HUES48 (cell line): Measurements from ENCODE around the gene C14orf132.

Source experiments
- H3K27ac ChIP-seq: one replicate; pipeline ENCODE4 v1.7.0; 2013; ENCODE audit warnings: low read depth, low read length, inconsistent platforms
- H3K27me3 ChIP-seq: 2 replicates; pipeline ENCODE4 v1.6.1; 2013; ENCODE audit warnings: mild to moderate bottlenecking, low read length; ENCODE audit not compliant: control insufficient read depth, insufficient read depth
- H3K36me3 ChIP-seq: 2 replicates; pipeline ENCODE4 v1.6.1; 2013; ENCODE audit warnings: low read length; ENCODE audit not compliant: control insufficient read depth, insufficient read depth
- H3K4me1 ChIP-seq: 2 replicates; pipeline ENCODE4 v1.6.1; 2013; ENCODE audit warnings: mild to moderate bottlenecking, low read length; ENCODE audit not compliant: control insufficient read depth, insufficient read depth
- H3K4me3 ChIP-seq: 2 replicates; pipeline ENCODE4 v1.5.1; 2013; ENCODE audit warnings: mild to moderate bottlenecking, low read depth, low read length
- H3K9ac ChIP-seq: 2 replicates; pipeline ENCODE4 v1.6.1; 2013; ENCODE audit warnings: mild to moderate bottlenecking, low read depth, low read length, moderate library complexity
- H3K9me3 ChIP-seq: 2 replicates; pipeline ENCODE4 v1.6.1; 2013; ENCODE audit warnings: low read length; ENCODE audit not compliant: control insufficient read depth, insufficient read depth

The C14orf132 gene

GRCh38 chr14:96109596-96110355, 70.6 kb downstream of the C14orf132 start:
- Histone ChIP-seq H3K36me3 (no peaks in the 10 kb centered on the region), H3K4me1 (no peaks in the 10 kb centered on the region)

DNA sequence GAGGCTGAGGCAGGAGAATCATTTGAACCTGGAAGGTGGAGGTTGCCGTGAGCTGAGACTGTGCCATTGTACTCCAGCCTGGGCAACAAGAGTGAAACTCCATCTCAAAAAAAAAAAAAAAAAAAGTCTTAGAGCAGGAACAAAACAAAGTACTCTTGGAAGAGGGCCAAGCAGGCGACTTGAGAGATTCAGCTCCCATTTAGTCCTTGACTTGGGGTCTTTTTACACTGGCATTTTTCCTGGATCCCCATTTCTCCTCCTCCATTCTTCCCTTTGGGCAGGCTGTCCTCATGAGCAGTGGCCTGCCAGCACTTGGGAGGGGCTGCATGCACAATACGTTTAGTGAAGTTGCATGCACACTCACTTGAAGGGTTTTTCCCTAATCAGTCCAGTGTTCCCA, 72.9 kb downstream of the C14orf132 start:
- H3K4me3 ChIP-seq: no peak overlapping the region
- H3K9ac ChIP-seq: no peak overlapping the region
- no peaks in the 10 kb centered on the region for H3K36me3 ChIP-seq
- H3K9me3 ChIP-seq: peaks cover 27% of the 10 kb centered on the region
- no peak overlapping the region for H3K27ac ChIP-seq
- no peaks in the 10 kb centered on the region for H3K27me3 ChIP-seq
- H3K4me1 ChIP-seq: no peaks in the 10 kb centered on the region

More at GRCh38 chr14:96109596-96110355, 70.6 kb downstream of the C14orf132 start:
- H3K27me3 ChIP-seq: no peaks in the 10 kb centered on the region
- no peak overlapping the region for H3K9ac ChIP-seq
- H3K4me3 ChIP-seq: no peak overlapping the region
- H3K9me3 ChIP-seq: peaks cover 22% of the 10 kb centered on the region
- no peak overlapping the region for H3K27ac ChIP-seq

GRCh38 chr14:96114002-96114401, 74.8 kb downstream of the C14orf132 start:
- H3K9me3 ChIP-seq: peaks cover 32% of the 10 kb centered on the region
- H3K4me1 ChIP-seq: no peaks in the 10 kb centered on the region

GRCh38 chr14:96117101-96117897, 78.1 kb downstream of the C14orf132 start:
- Histone ChIP-seq H3K4me3 (no peak overlapping the region), H3K9me3 (peaks cover 30% of the 10 kb centered on the region), H3K4me1 (no peaks in the 10 kb centered on the region), H3K36me3 (no peaks in the 10 kb centered on the region), H3K27ac (no peak overlapping the region), H3K9ac (no peak overlapping the region), H3K27me3 (no peaks in the 10 kb centered on the region)

More at GRCh38 chr14:96114002-96114401, 74.8 kb downstream of the C14orf132 start:
- Histone ChIP-seq H3K27me3 (no peaks in the 10 kb centered on the region), H3K36me3 (no peaks in the 10 kb centered on the region), H3K27ac (no peak overlapping the region), H3K4me3 (no peak overlapping the region), H3K9ac (no peak overlapping the region)

- H3K27me3 ChIP-seq: no peaks in the 10 kb centered on the region
- no peaks in the 10 kb centered on the region for H3K4me1 ChIP-seq
- H3K9ac ChIP-seq: no peak overlapping the region
- no peak overlapping the region for H3K4me3 ChIP-seq
- peaks cover 24% of the 10 kb centered on the region for H3K9me3 ChIP-seq
- no peaks in the 10 kb centered on the region for H3K36me3 ChIP-seq
- no peak overlapping the region for H3K27ac ChIP-seq
Measured at GRCh38 chr14:96117960-96118359, 78.8 kb downstream of the C14orf132 start.

GRCh38 chr14:96118391-96118790, 79.2 kb downstream of the C14orf132 start:
- Histone ChIP-seq H3K27ac (no peak overlapping the region), H3K27me3 (no peaks in the 10 kb centered on the region), H3K4me1 (no peaks in the 10 kb centered on the region), H3K36me3 (no peaks in the 10 kb centered on the region), H3K9me3 (peaks cover 20% of the 10 kb centered on the region), H3K4me3 (no peak overlapping the region), H3K9ac (no peak overlapping the region)

DNA sequence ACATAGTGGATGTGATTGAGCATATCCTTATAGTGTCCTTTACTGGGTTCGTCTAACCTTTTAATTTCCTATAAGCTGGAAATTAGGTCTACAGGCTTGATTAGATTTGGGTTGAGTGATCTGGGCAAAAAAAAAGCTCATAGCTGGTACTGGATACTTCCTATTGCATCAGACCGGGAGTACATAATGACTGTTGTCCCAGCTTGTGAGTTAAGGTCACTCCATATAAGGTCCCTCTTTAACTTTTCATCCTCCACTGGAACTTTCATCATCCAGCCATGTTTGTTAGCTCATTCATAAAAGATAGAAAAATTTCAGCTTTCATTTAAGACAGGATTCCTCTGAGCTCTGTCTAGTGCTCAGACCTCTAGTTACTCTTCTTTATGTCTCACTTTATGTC, 80.8 kb downstream of the C14orf132 start:
- Histone ChIP-seq H3K9ac (no peak overlapping the region), H3K27me3 (no peaks in the 10 kb centered on the region), H3K27ac (no peak overlapping the region), H3K4me3 (no peak overlapping the region), H3K9me3 (peaks cover 8% of the 10 kb centered on the region), H3K36me3 (no peaks in the 10 kb centered on the region), H3K4me1 (no peaks in the 10 kb centered on the region)

- Histone ChIP-seq H3K27ac (no peak overlapping the region), H3K4me1 (no peaks in the 10 kb centered on the region), H3K27me3 (no peaks in the 10 kb centered on the region), H3K36me3 (no peaks in the 10 kb centered on the region), H3K9ac (no peak overlapping the region), H3K4me3 (no peak overlapping the region), H3K9me3 (peaks cover 4% of the 10 kb centered on the region; the same call in 1 of the 2 replicates)
Measured at GRCh38 chr14:96120392-96120791, 81.2 kb downstream of the C14orf132 start.

- no peaks in the 10 kb centered on the region for H3K36me3 ChIP-seq
- no peak overlapping the region for H3K9ac ChIP-seq
- no peaks in the 10 kb centered on the region for H3K4me1 ChIP-seq
- no peak overlapping the region for H3K27ac ChIP-seq
- H3K9me3 ChIP-seq: peaks cover 4% of the 10 kb centered on the region; the same call in 1 of the 2 replicates
- H3K4me3 ChIP-seq: no peak overlapping the region
- H3K27me3 ChIP-seq: no peaks in the 10 kb centered on the region
Measured at GRCh38 chr14:96120941-96121340, 81.8 kb downstream of the C14orf132 start.

GRCh38 chr14:96121660-96122395, 82.7 kb downstream of the C14orf132 start:
- Histone ChIP-seq H3K9ac (no peak overlapping the region), H3K9me3 (peaks cover 4% of the 10 kb centered on the region; the same call in 1 of the 2 replicates), H3K36me3 (no peaks in the 10 kb centered on the region), H3K27me3 (no peaks in the 10 kb centered on the region), H3K27ac (no peak overlapping the region), H3K4me1 (no peaks in the 10 kb centered on the region), H3K4me3 (no peak overlapping the region)
